ENCODE results near the gene PTPRF. TPM values are rescaled to one million over a fixed set of nuclear protein-coding genes. Genes with fewer than 3 reads are reported as not detected.
"Not testable (repeated sequence)": the region's sequence is repeated elsewhere in the genome, so short reads cannot be mapped to it uniquely, and the experiment has no call there.

Gene PTPRF
- polyA plus RNA-seq, 3 donors: not detected

GRCh38 chr1:43547538-43548072 is 16.9 kb downstream of the PTPRF start:
- no peak for TF ChIP-seq CTCF (IDR thresholded peaks at IDR 0.05)
- H3K36me3 ChIP-seq (replicated peaks in 1 of 2; ENCODE audit: control insufficient read depth in 1 of 2, insufficient read depth in 2 of 2, low read length in 2 of 2): no peaks in the 10 kb centered on the region
- H3K79me2 ChIP-seq (ENCODE audit: insufficient read depth, low read length): no peaks in the 10 kb centered on the region
- H3K27me3 ChIP-seq (ENCODE audit: control insufficient read depth in 2 of 2, insufficient read depth in 2 of 2, low read length in 2 of 2): no peaks in the 10 kb centered on the region
- H3K9me3 ChIP-seq (replicated peaks in 1 of 2; ENCODE audit: control insufficient read depth in 1 of 2, insufficient read depth in 1 of 2, low read length in 2 of 2): no peaks in the 10 kb centered on the region
- H3K4me3 ChIP-seq (replicated peaks in 1 of 3; ENCODE audit: low read depth in 2 of 3, low read length in 3 of 3): no peak overlapping the region
- Mint-ChIP-seq H3K36me3 (no peaks in the 10 kb centered on the region), H3K27ac (no peak overlapping the region), H3K27me3 (ENCODE audit: low read depth in 3 of 3) (peaks cover 3 to 18% (median 7%) of the 10 kb centered on the region in 3 donors), H3K4me3 (no peak overlapping the region), H3K4me1 (peaks cover 13% of the 10 kb centered on the region), H3K9me3 (no peaks in the 10 kb centered on the region)
- DNase-seq: no peak
- no peak overlapping the region for H2AFZ ChIP-seq (ENCODE audit: insufficient read depth, low read depth, low read length, poor library complexity, severe bottlenecking)
- H3K9ac ChIP-seq (ENCODE audit: insufficient read depth, low read length, poor library complexity, severe bottlenecking): no peak overlapping the region
- intact Hi-C loops (cut with micrococcal nuclease): no loop called here
- no peak overlapping the region for H3K4me2 ChIP-seq (replicated peaks; ENCODE audit: extremely low read depth, low read length, poor library complexity, severe bottlenecking)
- no peaks in the 10 kb centered on the region for H4K20me1 ChIP-seq (ENCODE audit: insufficient read depth, low read length)
- no peak overlapping the region for H3K27ac ChIP-seq (ENCODE audit: low read depth in 1 of 2, low read length in 2 of 2)
- WGBS (ENCODE audit: insufficient coverage): 92% methylated on average over 9 of the region's 11 CpGs
- H3K4me1 ChIP-seq (ENCODE audit: control insufficient read depth in 1 of 2, insufficient read depth in 2 of 2, low read length in 2 of 2): peaks cover 5 to 6% of the 10 kb centered on the region in 2 donors

GRCh38 chr1:43548285-43549271 is 17.9 kb downstream of the PTPRF start:
- Histone ChIP-seq H3K9me3 (replicated peaks in 1 of 2; ENCODE audit: control insufficient read depth in 1 of 2, insufficient read depth in 1 of 2, low read length in 2 of 2) (no peaks in the 10 kb centered on the region), H3K4me1 (ENCODE audit: control insufficient read depth in 1 of 2, insufficient read depth in 2 of 2, low read length in 2 of 2) (peaks cover 5 to 6% of the 10 kb centered on the region in 2 donors), H3K27ac (ENCODE audit: low read depth in 1 of 2, low read length in 2 of 2) (no peak overlapping the region), H3K36me3 (replicated peaks in 1 of 2; ENCODE audit: control insufficient read depth in 1 of 2, insufficient read depth in 2 of 2, low read length in 2 of 2) (no peaks in the 10 kb centered on the region), H3K4me2 (replicated peaks; ENCODE audit: extremely low read depth, low read length, poor library complexity, severe bottlenecking) (no peak overlapping the region), H3K79me2 (ENCODE audit: insufficient read depth, low read length) (no peaks in the 10 kb centered on the region), H4K20me1 (ENCODE audit: insufficient read depth, low read length) (no peaks in the 10 kb centered on the region), H3K9ac (ENCODE audit: insufficient read depth, low read length, poor library complexity, severe bottlenecking) (no peak overlapping the region), H2AFZ (ENCODE audit: insufficient read depth, low read depth, low read length, poor library complexity, severe bottlenecking) (no peak overlapping the region), H3K4me3 (replicated peaks in 1 of 3; ENCODE audit: low read depth in 2 of 3, low read length in 3 of 3) (no peak overlapping the region), H3K27me3 (ENCODE audit: control insufficient read depth in 2 of 2, insufficient read depth in 2 of 2, low read length in 2 of 2) (no peaks in the 10 kb centered on the region)
- 91% methylated on average over 11 of the region's 18 CpGs for WGBS (ENCODE audit: insufficient coverage)
- DNase-seq: no peak
- TF ChIP-seq CTCF (IDR thresholded peaks at IDR 0.05): no peak
- Mint-ChIP-seq H3K27me3 (ENCODE audit: low read depth in 3 of 3) (peaks cover 6 to 17% (median 7%) of the 10 kb centered on the region in 3 donors), H3K9me3 (no peaks in the 10 kb centered on the region), H3K36me3 (no peaks in the 10 kb centered on the region), H3K4me3 (no peak overlapping the region), H3K27ac (no peak overlapping the region), H3K4me1 (peaks cover 13% of the 10 kb centered on the region)
- intact Hi-C loops (cut with micrococcal nuclease): no loop called here

- H4K20me1 ChIP-seq (ENCODE audit: insufficient read depth, low read length); intact Hi-C loops (cut with micrococcal nuclease); H3K9ac ChIP-seq (ENCODE audit: insufficient read depth, low read length, poor library complexity, severe bottlenecking); H3K4me1 ChIP-seq (ENCODE audit: control insufficient read depth in 1 of 2, insufficient read depth in 2 of 2, low read length in 2 of 2); H3K36me3 ChIP-seq (replicated peaks in 1 of 2; ENCODE audit: control insufficient read depth in 1 of 2, insufficient read depth in 2 of 2, low read length in 2 of 2); H2AFZ ChIP-seq (ENCODE audit: insufficient read depth, low read depth, low read length, poor library complexity, severe bottlenecking); H3K27me3 ChIP-seq (ENCODE audit: control insufficient read depth in 2 of 2, insufficient read depth in 2 of 2, low read length in 2 of 2); H3K27ac ChIP-seq (ENCODE audit: low read depth in 1 of 2, low read length in 2 of 2); H3K4me2 ChIP-seq (replicated peaks; ENCODE audit: extremely low read depth, low read length, poor library complexity, severe bottlenecking); DNase-seq; H3K27ac Mint-ChIP-seq; H3K4me3 Mint-ChIP-seq; H3K79me2 ChIP-seq (ENCODE audit: insufficient read depth, low read length); H3K9me3 Mint-ChIP-seq; H3K36me3 Mint-ChIP-seq; H3K4me3 ChIP-seq (replicated peaks in 1 of 3; ENCODE audit: low read depth in 2 of 3, low read length in 3 of 3); H3K9me3 ChIP-seq (replicated peaks in 1 of 2; ENCODE audit: control insufficient read depth in 1 of 2, insufficient read depth in 1 of 2, low read length in 2 of 2): not testable (repeated sequence)
- Mint-ChIP-seq H3K4me1 (peaks cover 14% of the 10 kb centered on the region), H3K27me3 (ENCODE audit: low read depth in 3 of 3) (peaks cover 7 to 15% (median 7%) of the 10 kb centered on the region in 3 donors)
- WGBS (ENCODE audit: insufficient coverage): 100% methylated on average over 3 of the region's 5 CpGs
Observed at GRCh38 chr1:43549394-43549793, 18.7 kb downstream of the PTPRF start.
